Lower leg skin (tissue), 4 donors: ENCODE data around the gene BTC. TPM values are rescaled to one million over a fixed set of nuclear protein-coding genes. Genes with fewer than 3 reads are reported as not detected.

Experiments
- DNase-seq, 2 donors: peaks; one replicate each; pipeline ENCODE4 v3.0.0-alpha.2; 2019; ENCODE audit warnings: low spot score in 2 of 2
- H3K4me3 ChIP-seq: fragments of 200-600 bp; sonication (generic); 2 replicates; pipeline ENCODE4 v1.5.1; 2017; ENCODE audit warnings: mild to moderate bottlenecking, low read depth; ENCODE audit not compliant: poor library complexity, severe bottlenecking
- CTCF ChIP-seq, 3 donors: fragments of 450-650 bp; IDR thresholded peaks; one replicate each; pipeline ENCODE4 v1.5.1; 2016; ENCODE audit warnings: antibody characterized with exemption in 3 of 3, mild to moderate bottlenecking in 3 of 3, moderate library complexity in 2 of 3
- POLR2A ChIP-seq, 2 donors: fragments of 450-650 bp; IDR thresholded peaks; one replicate each; pipeline ENCODE4 v1.6.1; 2016 to 2017; ENCODE audit warnings: antibody characterized with exemption in 2 of 2, mild to moderate bottlenecking in 1 of 2, moderate library complexity in 1 of 2
- WGBS, 2 donors: methylation state at CpG; one replicate each; pipeline ENCODE4 v1.1.5; 2018; 5-methylcytosine and 5-hydroxymethylcytosine counted together
- intact Hi-C: fragments of 100-400 bp; cut with DNase I; formaldehyde crosslinking; loops from one replicate; pipeline ENCODE4 v1.15.0; 2023; ENCODE audit warnings: low total_unique reads
- total RNA-seq, 4 donors: library from RNA; depleted of rRNA; stranded (reverse); fragments of >200 nt; gene quantifications; one replicate each; pipeline ENCODE4 v1.1.0, GENCODE V29; 2016

Gene BTC
- total RNA-seq, 4 donors from 2014 or later = 35.7 to 99.6 (median 54.9) TPM

- WGBS, 2 donors = 38 to 53% methylated on average over 4 of the region's 4 CpGs
Observed at GRCh38 chr4:74796631-74797030, 2.3 kb upstream of the BTC start.

GRCh38 chr4:74793757-74794381 lies 454 bp downstream of the BTC start:
- H3K4me3 ChIP-seq = peak overlapping the region; percentile 29
- TF ChIP-seq CTCF (IDR thresholded peaks at IDR 0.05) = no peak
- no peak for TF ChIP-seq POLR2A (IDR thresholded peaks at IDR 0.05)
- DNase-seq = peak; percentile 14 to 85
- intact Hi-C loops = no loop called here
- WGBS, 2 donors = 3 to 4% methylated on average over 24 to 36 of the region's 42 CpGs

More at GRCh38 chr4:74796631-74797030, 2.3 kb upstream of the BTC start:
- no peak for DNase-seq
- intact Hi-C loops = no loop called here
- H3K4me3 ChIP-seq = no peak overlapping the region
- TF ChIP-seq CTCF (IDR thresholded peaks at IDR 0.05) (no peak), POLR2A (IDR thresholded peaks at IDR 0.05) (no peak)

GRCh38 chr4:74790652-74791051 lies 3.7 kb downstream of the BTC start:
- DNase-seq = no peak
- no peak overlapping the region for H3K4me3 ChIP-seq
- WGBS, 2 donors = 86 to 92% methylated on average over 2 of the region's 2 CpGs
- intact Hi-C loops = loop anchor here (2.0 kb wide), 1 partner anchor 22 kb away; no protein-coding TSS in a partner anchor
- TF ChIP-seq CTCF (IDR thresholded peaks at IDR 0.05) (no peak), POLR2A (IDR thresholded peaks at IDR 0.05) (no peak)

GRCh38 chr4:74789518-74789917 lies 4.8 kb downstream of the BTC start:
- intact Hi-C loops = no loop called here
- DNase-seq = no peak
- TF ChIP-seq CTCF (IDR thresholded peaks at IDR 0.05) (no peak), POLR2A (IDR thresholded peaks at IDR 0.05) (no peak)
- WGBS, 2 donors = 66 to 73% methylated on average over 1 of the region's 1 CpG
- no peak overlapping the region for H3K4me3 ChIP-seq

GRCh38 chr4:74777531-74777930 lies 16.8 kb downstream of the BTC start:
- DNase-seq = no peak
- no peak for TF ChIP-seq CTCF (IDR thresholded peaks at IDR 0.05)
- no peak for TF ChIP-seq POLR2A (IDR thresholded peaks at IDR 0.05)
- H3K4me3 ChIP-seq = no peak overlapping the region
- intact Hi-C loops = no loop called here

GRCh38 chr4:74772783-74773182 lies 21.5 kb downstream of the BTC start:
- TF ChIP-seq POLR2A (IDR thresholded peaks at IDR 0.05) (no peak), CTCF (IDR thresholded peaks at IDR 0.05) (no peak)
- intact Hi-C loops = no loop called here
- H3K4me3 ChIP-seq = no peak overlapping the region
- 77 to 85% methylated on average over 2 to 3 of the region's 3 CpGs for WGBS, 2 donors
- no peak for DNase-seq
